Subcutaneous adipose tissue (tissue), 4 donors: Measurements from ENCODE around the gene IGFBP6. TPM values are rescaled to one million over a fixed set of nuclear protein-coding genes. Genes with fewer than 3 reads are reported as not detected.

ENCODE experiments used
- total RNA-seq, 4 donors: library from RNA; depleted of rRNA; stranded (reverse); fragments of >200 nt; gene quantifications; one replicate each; pipeline ENCODE4 v1.1.0, GENCODE V29; 2016
- TF ChIP-seq, protein P1 (sequence below): fragments of 450-650 bp; IDR thresholded peaks from one replicate; pipeline ENCODE4 v1.5.1; 2016; ENCODE audit warnings: low read depth, mild to moderate bottlenecking, control low read depth, antibody characterized with exemption, moderate library complexity

Gene IGFBP6
- total RNA-seq, 4 donors from 2014 or later: 224 to 1,933 (median 278) TPM

DNA sequence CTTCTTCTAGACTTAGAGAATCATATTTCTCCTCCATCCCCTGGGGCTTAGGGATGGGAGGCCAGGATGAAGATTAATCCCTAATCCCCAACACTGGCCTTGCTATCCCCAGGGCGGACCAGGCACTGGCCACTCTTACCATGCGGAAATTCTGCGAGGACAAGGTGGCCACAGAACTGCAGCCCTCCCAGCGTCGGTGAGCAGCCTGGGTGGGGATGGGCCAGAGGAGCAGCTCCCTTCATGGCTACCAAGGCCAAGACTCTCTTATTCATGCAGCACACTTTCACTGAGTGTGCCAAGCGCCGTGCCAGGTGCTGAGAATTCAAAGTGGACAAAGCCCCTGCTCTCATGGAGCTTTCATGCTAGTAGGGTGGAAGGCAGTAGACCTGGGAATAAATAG is 40.6 kb upstream of the IGFBP6 start:
- TF ChIP-seq, protein P1, sequence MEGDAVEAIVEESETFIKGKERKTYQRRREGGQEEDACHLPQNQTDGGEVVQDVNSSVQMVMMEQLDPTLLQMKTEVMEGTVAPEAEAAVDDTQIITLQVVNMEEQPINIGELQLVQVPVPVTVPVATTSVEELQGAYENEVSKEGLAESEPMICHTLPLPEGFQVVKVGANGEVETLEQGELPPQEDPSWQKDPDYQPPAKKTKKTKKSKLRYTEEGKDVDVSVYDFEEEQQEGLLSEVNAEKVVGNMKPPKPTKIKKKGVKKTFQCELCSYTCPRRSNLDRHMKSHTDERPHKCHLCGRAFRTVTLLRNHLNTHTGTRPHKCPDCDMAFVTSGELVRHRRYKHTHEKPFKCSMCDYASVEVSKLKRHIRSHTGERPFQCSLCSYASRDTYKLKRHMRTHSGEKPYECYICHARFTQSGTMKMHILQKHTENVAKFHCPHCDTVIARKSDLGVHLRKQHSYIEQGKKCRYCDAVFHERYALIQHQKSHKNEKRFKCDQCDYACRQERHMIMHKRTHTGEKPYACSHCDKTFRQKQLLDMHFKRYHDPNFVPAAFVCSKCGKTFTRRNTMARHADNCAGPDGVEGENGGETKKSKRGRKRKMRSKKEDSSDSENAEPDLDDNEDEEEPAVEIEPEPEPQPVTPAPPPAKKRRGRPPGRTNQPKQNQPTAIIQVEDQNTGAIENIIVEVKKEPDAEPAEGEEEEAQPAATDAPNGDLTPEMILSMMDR: no peak

DNA sequence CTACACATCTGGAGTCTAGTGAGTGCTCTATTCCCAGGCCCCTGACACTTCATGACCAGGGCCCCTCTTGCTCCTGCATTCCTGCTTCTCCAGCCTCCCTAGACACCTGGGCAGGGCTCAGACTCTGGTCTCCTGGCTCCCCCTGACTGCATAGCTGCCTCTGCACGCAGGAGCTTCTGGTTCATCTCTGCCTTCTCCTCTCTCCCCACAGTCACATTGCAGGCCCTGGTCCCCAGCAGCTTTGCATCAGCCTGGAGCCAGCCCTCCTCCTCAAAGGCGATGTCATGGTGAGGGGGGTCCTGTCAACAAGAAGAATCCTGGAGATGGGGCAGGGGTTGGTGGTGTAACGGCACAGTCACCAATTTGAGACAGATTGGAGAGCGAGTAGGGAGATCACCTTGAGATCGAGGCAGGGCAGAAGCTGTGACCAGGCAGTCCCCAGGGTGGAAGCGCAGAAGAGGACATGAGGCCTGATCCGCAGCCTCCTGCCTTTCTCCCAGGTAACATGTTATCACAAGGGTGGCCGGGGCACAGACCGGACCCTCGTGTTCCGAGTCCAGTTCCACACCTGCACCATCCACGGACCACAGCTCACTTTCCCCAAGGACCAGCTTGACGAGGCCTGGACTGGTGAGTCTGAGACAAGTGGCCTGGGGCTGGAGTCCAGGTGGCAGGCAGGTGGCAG is 39.5 kb upstream of the IGFBP6 start:
- TF ChIP-seq, protein P1: no peak

DNA sequence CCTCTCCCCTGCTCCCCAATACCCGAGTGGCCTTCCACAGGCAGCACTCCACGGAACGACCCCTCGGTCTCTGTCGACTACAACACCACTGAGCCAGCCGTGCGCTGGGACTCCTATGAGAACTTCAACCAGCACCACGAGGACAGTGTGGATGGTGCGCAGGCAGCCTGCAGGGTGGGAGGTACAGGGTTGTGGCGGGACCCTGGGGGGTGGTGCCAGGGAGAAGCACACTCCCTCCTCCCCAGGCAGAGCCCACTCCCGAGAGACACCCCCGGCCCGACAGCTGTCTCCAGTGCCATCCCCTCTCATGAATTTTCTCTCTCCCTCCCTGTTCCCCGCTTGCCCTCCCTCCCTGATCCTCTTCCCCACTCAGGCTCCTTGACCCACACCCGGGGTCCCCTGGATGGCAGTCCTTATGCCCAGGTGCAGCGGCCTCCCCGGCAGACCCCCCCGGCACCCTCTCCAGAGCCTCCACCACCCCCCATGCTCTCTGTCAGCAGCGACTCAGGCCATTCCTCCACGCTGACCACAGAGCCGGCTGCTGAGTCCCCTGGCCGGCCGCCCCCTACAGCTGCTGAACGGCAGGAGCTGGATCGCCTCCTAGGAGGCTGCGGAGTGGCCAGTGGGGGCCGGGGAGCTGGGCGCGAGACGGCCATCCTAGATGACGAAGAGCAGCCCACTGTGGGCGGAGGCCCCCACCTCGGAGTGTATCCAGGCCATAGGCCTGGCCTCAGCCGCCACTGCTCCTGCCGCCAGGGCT is 38.6 kb upstream of the IGFBP6 start:
- TF ChIP-seq, protein P1: no peak

DNA sequence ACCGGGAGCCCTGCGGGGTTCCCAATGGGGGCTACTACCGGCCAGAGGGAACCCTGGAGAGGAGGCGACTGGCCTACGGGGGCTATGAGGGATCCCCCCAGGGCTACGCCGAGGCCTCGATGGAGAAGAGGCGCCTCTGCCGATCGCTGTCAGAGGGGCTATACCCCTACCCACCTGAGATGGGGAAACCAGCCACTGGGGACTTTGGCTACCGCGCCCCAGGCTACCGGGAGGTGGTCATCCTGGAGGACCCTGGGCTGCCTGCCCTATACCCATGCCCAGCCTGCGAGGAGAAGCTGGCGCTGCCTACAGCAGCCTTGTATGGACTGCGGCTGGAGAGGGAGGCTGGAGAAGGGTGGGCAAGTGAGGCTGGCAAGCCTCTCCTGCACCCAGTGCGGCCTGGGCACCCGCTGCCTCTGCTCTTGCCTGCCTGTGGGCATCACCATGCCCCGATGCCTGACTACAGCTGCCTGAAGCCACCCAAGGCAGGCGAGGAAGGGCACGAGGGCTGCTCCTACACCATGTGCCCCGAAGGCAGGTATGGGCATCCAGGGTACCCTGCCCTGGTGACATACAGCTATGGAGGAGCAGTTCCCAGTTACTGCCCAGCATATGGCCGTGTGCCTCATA is 37.9 kb upstream of the IGFBP6 start:
- TF ChIP-seq, protein P1: no peak

DNA sequence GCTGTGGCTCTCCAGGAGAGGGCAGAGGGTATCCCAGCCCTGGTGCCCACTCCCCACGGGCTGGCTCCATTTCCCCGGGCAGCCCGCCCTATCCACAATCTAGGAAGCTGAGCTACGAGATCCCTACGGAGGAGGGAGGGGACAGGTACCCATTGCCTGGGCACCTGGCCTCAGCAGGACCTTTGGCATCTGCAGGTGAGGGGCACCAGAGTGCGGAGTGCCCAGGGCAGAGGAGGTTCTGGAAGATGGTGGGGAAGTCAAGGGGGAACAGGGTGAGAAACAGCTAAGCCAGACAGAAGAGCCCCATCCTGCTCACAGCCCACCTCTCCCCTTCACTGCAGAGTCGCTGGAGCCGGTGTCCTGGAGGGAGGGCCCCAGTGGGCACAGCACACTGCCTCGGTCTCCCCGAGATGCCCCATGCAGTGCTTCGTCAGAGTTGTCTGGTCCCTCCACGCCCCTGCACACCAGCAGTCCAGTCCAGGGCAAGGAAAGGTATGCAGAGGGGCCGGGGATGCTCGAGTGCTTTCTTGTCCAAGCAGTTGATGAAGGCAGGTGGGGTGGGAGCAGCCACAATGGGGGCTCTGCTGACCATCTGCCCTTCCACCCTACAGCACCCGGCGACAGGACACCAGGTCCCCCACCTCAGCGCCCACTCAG is 37.3 kb upstream of the IGFBP6 start:
- TF ChIP-seq, protein P1: no peak

DNA sequence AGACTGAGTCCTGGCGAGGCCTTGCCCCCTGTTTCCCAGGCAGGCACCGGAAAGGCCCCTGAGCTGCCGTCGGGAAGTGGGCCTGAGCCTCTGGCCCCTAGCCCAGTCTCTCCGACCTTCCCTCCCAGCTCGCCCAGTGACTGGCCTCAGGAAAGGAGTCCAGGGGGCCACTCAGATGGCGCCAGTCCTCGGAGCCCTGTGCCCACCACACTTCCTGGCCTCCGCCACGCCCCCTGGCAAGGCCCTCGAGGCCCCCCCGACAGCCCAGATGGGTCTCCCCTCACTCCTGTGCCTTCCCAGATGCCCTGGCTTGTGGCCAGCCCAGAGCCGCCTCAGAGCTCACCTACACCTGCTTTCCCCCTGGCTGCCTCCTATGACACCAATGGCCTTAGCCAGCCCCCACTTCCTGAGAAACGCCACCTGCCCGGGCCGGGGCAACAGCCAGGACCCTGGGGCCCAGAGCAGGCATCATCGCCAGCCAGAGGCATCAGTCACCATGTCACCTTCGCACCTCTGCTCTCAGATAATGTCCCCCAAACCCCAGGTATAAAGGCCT is 36.7 kb upstream of the IGFBP6 start:
- TF ChIP-seq, protein P1: no peak
